Activated naive CD8-positive, alpha-beta T cell treated with anti-CD3 and anti-CD28 coated beads, Interleukin-2, amount 50 U/mL, for 16 hours (primary cell): Measurements from ENCODE around the gene MAPRE3.
A peak's percentile ranks its signal among the peaks of the same experiment; 100 is the strongest.
"Not testable (repeated sequence)": the region's sequence is repeated elsewhere in the genome, so short reads cannot be mapped to it uniquely, and the experiment has no call there.

Experiments used
- DNase-seq: peaks from one replicate; pipeline ENCODE4 v3.0.0-alpha.2; 2020; ENCODE audit warnings: low read depth, low spot score

Gene MAPRE3

GRCh38 chr2:27069961-27070618 lies 99.7 kb downstream of the MAPRE3 start:
- no peak for DNase-seq

GRCh38 chr2:27070653-27071276 lies 100.3 kb downstream of the MAPRE3 start:
- no peak for DNase-seq

GRCh38 chr2:27071277-27071989 lies 101.0 kb downstream of the MAPRE3 start, which contains the start of gene OST4:
Gene OST4, minus strand, starts transcription at chr2:27071654.
- DNase-seq, result peak; percentile 77

- DNase-seq, result no peak
Observed at GRCh38 chr2:27071990-27072830, 101.8 kb downstream of the MAPRE3 start.

GRCh38 chr2:27072920-27073319 lies 102.5 kb downstream of the MAPRE3 start:
- no peak for DNase-seq

GRCh38 chr2:27073782-27074181 lies 103.3 kb downstream of the MAPRE3 start:
- no peak for DNase-seq

GRCh38 chr2:27074738-27075565 lies 104.5 kb downstream of the MAPRE3 start:
- no peak for DNase-seq

GRCh38 chr2:27075566-27075871 lies 105.1 kb downstream of the MAPRE3 start:
- not testable (repeated sequence) for DNase-seq

GRCh38 chr2:27076323-27076722 lies 105.9 kb downstream of the MAPRE3 start:
- no peak for DNase-seq
